Activated CD4-positive, CD25-positive, alpha-beta regulatory T cell treated with anti-CD3 and anti-CD28 coated beads, Interleukin-2, amount 50 U/mL, for 72 hours (primary cell): ENCODE data around the gene KRT2.

ENCODE experiments used
- DNase-seq: peaks from one replicate; pipeline ENCODE4 v3.0.0; 2021

KRT2 gene

GRCh38 chr12:52636189-52636588 lies 15.8 kb downstream of the KRT2 start:
- DNase-seq: no peak

GRCh38 chr12:52634266-52635056 lies 17.6 kb downstream of the KRT2 start:
- no peak for DNase-seq

- DNase-seq: no peak
Observed at GRCh38 chr12:52633383-52633782, 18.6 kb downstream of the KRT2 start.

- DNase-seq: no peak
Observed at GRCh38 chr12:52632656-52633055, 19.4 kb downstream of the KRT2 start.

GRCh38 chr12:52631676-52632459 lies 20.1 kb downstream of the KRT2 start:
- no peak for DNase-seq

GRCh38 chr12:52631264-52631663 lies 20.7 kb downstream of the KRT2 start:
- no peak for DNase-seq

GRCh38 chr12:52630599-52631200 lies 21.3 kb downstream of the KRT2 start:
- DNase-seq: no peak

- DNase-seq: no peak
Observed at GRCh38 chr12:52630008-52630500, 22.0 kb downstream of the KRT2 start.

GRCh38 chr12:52629281-52630007 lies 22.6 kb downstream of the KRT2 start:
- no peak for DNase-seq

- DNase-seq: no peak
Observed at GRCh38 chr12:52628841-52629240, 23.2 kb downstream of the KRT2 start.

GRCh38 chr12:52628111-52628507 lies 23.9 kb downstream of the KRT2 start:
- no peak for DNase-seq

GRCh38 chr12:52627395-52628110 lies 24.5 kb downstream of the KRT2 start:
- DNase-seq: no peak

- DNase-seq: no peak
Observed at GRCh38 chr12:52622349-52622748, 29.7 kb downstream of the KRT2 start.

GRCh38 chr12:52618866-52619265 lies 33.1 kb downstream of the KRT2 start:
- DNase-seq: no peak

GRCh38 chr12:52618216-52618615 lies 33.8 kb downstream of the KRT2 start, which contains the start of gene KRT73:
Gene KRT73 (minus strand): TSS chr12:52618559. CDS start chr12:52618524, 35 bp downstream.
- no peak for DNase-seq

- no peak for DNase-seq
Observed at GRCh38 chr12:52617403-52617785, 34.6 kb downstream of the KRT2 start.

- no peak for DNase-seq
Observed at GRCh38 chr12:52616680-52617402, 35.2 kb downstream of the KRT2 start.

GRCh38 chr12:52615912-52616311 lies 36.1 kb downstream of the KRT2 start:
- DNase-seq: no peak

GRCh38 chr12:52615208-52615868 lies 36.7 kb downstream of the KRT2 start:
- DNase-seq: no peak

- no peak for DNase-seq
Observed at GRCh38 chr12:52614381-52615207, 37.4 kb downstream of the KRT2 start.
